ENCODE results near the gene ICAM5.
"Not testable (repeated sequence)": the region's sequence is repeated elsewhere in the genome, so short reads cannot be mapped to it uniquely, and the experiment has no call there.

ICAM5 gene

DNA sequence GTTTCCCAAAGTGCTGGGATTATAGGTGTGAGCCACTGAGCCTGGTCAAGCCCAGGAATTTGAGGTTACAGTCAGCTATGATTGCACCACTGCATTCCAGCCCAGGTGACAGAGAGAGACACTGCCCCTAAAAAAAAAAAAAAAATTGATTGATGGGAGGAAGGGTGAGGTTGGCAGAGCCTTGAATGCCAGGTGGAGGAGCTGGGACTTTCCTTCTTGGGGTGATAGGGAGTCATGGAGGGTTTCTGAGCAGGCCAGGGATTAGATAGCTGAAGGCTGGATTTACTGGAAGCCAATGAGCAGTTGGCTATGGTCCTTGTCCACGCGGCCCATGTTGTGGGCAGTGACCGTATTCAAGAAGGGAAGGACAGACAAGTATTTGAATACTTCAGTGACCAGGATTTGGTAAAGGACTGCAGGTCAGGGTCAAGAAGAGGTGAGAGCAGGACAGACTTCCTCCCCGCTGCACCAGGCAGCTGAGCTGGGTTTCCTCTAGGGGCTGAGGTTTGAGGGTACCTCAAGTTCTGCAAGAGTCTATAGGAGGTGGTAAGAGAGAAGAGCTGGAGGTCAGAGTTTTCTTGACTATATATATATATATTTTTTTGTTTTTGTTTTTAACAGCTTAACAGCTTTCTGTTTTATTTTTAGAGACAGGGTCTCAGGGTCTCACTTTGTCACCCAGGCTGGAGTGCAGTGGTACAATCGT is 9.9 kb upstream of the ICAM5 start:
- no peaks in the 10 kb centered on the region for H3K9me3 Mint-ChIP-seq
- ATAC-seq (ENCODE audit: low read depth) (peak; percentile 34), DNase-seq (ENCODE audit: low spot score in 2 of 2) (no peak)
- peaks cover 13% of the 10 kb centered on the region for H3K36me3 Mint-ChIP-seq
- no peak overlapping the region for H3K4me3 Mint-ChIP-seq
- no peaks in the 10 kb centered on the region for H3K27me3 Mint-ChIP-seq
- peak overlapping the region; percentile 48 for H3K27ac Mint-ChIP-seq
- H3K4me1 Mint-ChIP-seq = peaks cover 9% of the 10 kb centered on the region

DNA sequence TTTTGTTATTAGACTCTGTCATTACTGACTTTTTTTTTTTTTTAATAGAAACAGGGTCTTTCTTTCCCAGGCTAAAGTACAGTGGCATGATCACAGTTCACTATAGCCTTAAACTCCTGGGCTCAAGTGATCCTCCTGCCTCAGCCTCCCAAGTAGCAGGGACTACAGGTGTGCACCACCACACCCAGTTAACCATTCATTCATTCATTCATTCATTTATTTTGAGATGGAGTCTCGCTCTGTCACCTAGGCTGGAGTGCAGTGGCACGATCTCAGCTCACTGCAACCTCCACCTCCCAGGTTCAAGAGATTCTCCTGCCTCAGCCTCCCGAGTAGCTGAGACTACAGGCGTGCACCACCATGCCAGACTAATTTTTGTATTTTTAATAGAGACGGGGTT is 7.7 kb upstream of the ICAM5 start:
- H3K27me3 Mint-ChIP-seq; H3K4me1 Mint-ChIP-seq; DNase-seq (ENCODE audit: low spot score in 2 of 2); H3K9me3 Mint-ChIP-seq; ATAC-seq (ENCODE audit: low read depth); H3K4me3 Mint-ChIP-seq; H3K27ac Mint-ChIP-seq: not testable (repeated sequence)
- H3K36me3 Mint-ChIP-seq = peaks cover 16% of the 10 kb centered on the region

DNA sequence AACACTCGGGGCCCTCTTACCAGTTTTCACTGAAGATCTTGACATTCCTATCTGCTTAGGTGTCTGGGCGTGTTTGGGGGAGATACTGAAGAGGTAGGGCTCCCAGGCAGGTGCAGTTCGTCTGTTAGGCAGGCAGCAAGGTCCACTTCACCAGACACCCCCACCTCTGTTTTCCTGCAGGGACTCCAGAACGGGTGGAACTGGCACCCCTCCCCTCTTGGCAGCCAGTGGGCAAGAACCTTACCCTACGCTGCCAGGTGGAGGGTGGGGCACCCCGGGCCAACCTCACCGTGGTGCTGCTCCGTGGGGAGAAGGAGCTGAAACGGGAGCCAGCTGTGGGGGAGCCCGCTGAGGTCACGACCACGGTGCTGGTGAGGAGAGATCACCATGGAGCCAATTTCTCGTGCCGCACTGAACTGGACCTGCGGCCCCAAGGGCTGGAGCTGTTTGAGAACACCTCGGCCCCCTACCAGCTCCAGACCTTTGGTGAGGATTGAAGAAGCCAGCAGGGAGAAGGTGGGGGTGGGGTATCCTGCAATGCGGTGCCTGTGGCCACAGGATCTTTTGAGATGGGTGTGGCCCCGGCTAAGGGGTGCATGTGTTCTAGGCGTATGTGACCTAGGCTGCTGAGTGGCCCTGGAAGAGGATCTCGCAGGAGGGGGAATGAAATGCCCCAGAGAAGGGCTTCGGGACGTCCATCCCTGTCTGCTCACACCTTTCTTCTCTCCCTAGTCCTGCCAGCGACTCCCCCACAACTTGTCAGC is 6.3 kb upstream of the ICAM5 start:
- Mint-ChIP-seq H3K9me3 (no peaks in the 10 kb centered on the region), H3K36me3 (peaks cover 14% of the 10 kb centered on the region), H3K4me3 (no peak overlapping the region), H3K27ac (no peak overlapping the region), H3K27me3 (peaks cover 2% of the 10 kb centered on the region), H3K4me1 (peaks cover 14% of the 10 kb centered on the region)
- ATAC-seq (ENCODE audit: low read depth) (no peak), DNase-seq (ENCODE audit: low spot score in 2 of 2) (no peak)

DNA sequence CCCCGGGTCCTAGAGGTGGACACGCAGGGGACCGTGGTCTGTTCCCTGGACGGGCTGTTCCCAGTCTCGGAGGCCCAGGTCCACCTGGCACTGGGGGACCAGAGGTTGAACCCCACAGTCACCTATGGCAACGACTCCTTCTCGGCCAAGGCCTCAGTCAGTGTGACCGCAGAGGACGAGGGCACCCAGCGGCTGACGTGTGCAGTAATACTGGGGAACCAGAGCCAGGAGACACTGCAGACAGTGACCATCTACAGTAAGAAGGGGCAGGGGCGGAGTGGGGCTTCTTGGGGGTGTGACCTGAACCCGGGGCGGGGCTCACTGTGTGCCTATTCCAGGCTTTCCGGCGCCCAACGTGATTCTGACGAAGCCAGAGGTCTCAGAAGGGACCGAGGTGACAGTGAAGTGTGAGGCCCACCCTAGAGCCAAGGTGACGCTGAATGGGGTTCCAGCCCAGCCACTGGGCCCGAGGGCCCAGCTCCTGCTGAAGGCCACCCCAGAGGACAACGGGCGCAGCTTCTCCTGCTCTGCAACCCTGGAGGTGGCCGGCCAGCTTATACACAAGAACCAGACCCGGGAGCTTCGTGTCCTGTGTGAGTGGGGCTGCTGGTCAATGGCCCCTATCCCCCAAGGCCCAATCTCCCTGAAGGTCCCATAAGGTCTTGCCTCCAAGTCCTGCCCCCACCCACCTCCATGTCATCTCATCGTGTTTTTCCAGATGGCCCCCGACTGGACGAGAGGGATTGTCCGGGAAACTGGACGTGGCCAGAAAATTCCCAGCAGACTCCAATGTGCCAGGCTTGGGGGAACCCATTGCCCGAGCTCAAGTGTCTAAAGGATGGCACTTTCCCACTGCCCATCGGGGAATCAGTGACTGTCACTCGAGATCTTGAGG is 5.4 kb upstream of the ICAM5 start:
- Mint-ChIP-seq H3K4me3 (no peak overlapping the region), H3K36me3 (peaks cover 10% of the 10 kb centered on the region), H3K27me3 (peaks cover 6% of the 10 kb centered on the region), H3K4me1 (peaks cover 16% of the 10 kb centered on the region), H3K27ac (no peak overlapping the region), H3K9me3 (no peaks in the 10 kb centered on the region)
- DNase-seq (ENCODE audit: low spot score in 2 of 2) = no peak
- no peak for ATAC-seq (ENCODE audit: low read depth)

DNA sequence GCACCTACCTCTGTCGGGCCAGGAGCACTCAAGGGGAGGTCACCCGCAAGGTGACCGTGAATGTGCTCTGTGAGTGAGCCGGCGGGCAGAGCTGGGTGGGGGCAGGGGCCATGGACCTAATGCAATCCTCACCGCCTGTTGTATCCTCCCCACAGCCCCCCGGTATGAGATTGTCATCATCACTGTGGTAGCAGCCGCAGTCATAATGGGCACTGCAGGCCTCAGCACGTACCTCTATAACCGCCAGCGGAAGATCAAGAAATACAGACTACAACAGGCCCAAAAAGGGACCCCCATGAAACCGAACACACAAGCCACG is 4.8 kb upstream of the ICAM5 start:
- DNase-seq (ENCODE audit: low spot score in 2 of 2) = no peak
- H3K4me3 Mint-ChIP-seq = no peak overlapping the region
- peaks cover 10% of the 10 kb centered on the region for H3K36me3 Mint-ChIP-seq
- H3K9me3 Mint-ChIP-seq = no peaks in the 10 kb centered on the region
- no peak for ATAC-seq (ENCODE audit: low read depth)
- H3K27ac Mint-ChIP-seq = no peak overlapping the region
- H3K4me1 Mint-ChIP-seq = peaks cover 15% of the 10 kb centered on the region
- peaks cover 6% of the 10 kb centered on the region for H3K27me3 Mint-ChIP-seq

DNA sequence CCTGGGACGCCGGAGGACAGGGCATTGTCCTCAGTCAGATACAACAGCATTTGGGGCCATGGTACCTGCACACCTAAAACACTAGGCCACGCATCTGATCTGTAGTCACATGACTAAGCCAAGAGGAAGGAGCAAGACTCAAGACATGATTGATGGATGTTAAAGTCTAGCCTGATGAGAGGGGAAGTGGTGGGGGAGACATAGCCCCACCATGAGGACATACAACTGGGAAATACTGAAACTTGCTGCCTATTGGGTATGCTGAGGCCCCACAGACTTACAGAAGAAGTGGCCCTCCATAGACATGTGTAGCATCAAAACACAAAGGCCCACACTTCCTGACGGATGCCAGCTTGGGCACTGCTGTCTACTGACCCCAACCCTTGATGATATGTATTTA is 4.4 kb upstream of the ICAM5 start:
- peaks cover 9% of the 10 kb centered on the region for H3K27me3 Mint-ChIP-seq
- H3K4me3 Mint-ChIP-seq = no peak overlapping the region
- H3K4me1 Mint-ChIP-seq = peaks cover 17% of the 10 kb centered on the region
- no peak for ATAC-seq (ENCODE audit: low read depth)
- no peak for DNase-seq (ENCODE audit: low spot score in 2 of 2)
- H3K36me3 Mint-ChIP-seq = peaks cover 10% of the 10 kb centered on the region
- H3K9me3 Mint-ChIP-seq = no peaks in the 10 kb centered on the region
- H3K27ac Mint-ChIP-seq = no peak overlapping the region

DNA sequence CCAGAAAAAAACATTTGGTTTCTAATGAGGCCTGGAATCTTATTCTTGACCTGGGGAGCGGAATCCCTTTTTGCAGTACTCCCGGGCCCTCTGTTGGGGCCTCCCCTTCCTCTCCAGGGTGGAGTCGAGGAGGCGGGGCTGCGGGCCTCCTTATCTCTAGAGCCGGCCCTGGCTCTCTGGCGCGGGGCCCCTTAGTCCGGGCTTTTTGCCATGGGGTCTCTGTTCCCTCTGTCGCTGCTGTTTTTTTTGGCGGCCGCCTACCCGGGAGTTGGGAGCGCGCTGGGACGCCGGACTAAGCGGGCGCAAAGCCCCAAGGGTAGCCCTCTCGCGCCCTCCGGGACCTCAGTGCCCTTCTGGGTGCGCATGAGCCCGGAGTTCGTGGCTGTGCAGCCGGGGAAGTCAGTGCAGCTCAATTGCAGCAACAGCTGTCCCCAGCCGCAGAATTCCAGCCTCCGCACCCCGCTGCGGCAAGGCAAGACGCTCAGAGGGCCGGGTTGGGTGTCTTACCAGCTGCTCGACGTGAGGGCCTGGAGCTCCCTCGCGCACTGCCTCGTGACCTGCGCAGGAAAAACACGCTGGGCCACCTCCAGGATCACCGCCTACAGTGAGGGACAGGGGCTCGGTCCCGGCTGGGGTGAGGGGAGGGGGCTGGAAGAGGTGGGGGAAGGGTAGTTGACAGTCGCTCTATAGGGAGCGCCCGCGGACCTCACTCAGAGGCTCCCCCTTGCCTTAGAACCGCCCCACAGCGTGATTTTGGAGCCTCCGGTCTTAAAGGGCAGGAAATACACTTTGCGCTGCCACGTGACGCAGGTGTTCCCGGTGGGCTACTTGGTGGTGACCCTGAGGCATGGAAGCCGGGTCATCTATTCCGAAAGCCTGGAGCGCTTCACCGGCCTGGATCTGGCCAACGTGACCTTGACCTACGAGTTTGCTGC is 2.7 kb upstream of the ICAM5 start, which contains the start of gene ICAM4:
TSS of gene ICAM4 (plus strand) at position 153 of the 935 bp plus-strand sequence. CDS start at position 211, 58 bp downstream.
- H3K4me1 Mint-ChIP-seq = peaks cover 28% of the 10 kb centered on the region
- H3K36me3 Mint-ChIP-seq = peaks cover 10% of the 10 kb centered on the region
- ATAC-seq (ENCODE audit: low read depth) (no peak), DNase-seq (ENCODE audit: low spot score in 2 of 2) (peak in 1 of 2 donors; percentile 47)
- no peaks in the 10 kb centered on the region for H3K9me3 Mint-ChIP-seq
- H3K27me3 Mint-ChIP-seq = peaks cover 14% of the 10 kb centered on the region
- peak within 1 kb of the TSS; percentile 81 for H3K27ac Mint-ChIP-seq
- H3K4me3 Mint-ChIP-seq = peak within 1 kb of the TSS; percentile 57

DNA sequence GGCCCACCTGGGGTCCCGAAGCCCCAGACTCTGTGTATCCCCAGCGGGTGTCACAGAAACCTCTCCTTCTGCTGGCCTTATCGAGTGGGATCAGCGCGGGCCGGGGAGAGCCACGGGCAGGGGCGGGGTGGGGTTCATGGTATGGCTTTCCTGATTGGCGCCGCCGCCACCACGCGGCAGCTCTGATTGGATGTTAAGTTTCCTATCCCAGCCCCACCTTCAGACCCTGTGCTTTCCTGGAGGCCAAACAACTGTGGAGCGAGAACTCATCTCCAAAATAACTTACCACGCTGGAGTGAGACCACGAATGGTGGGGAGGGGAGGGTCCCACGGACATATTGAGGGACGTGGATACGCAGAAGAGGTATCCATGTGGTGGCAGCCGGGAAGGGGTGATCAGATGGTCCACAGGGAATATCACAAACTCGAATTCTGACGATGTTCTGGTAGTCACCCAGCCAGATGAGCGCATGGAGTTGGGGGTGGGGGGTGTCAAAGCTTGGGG is 1.0 kb upstream of the ICAM5 start:
- H3K4me1 Mint-ChIP-seq = peaks cover 34% of the 10 kb centered on the region
- no peaks in the 10 kb centered on the region for H3K9me3 Mint-ChIP-seq
- no peak for DNase-seq (ENCODE audit: low spot score in 2 of 2)
- no peak for ATAC-seq (ENCODE audit: low read depth)
- H3K27ac Mint-ChIP-seq = peak overlapping the region; percentile 31
- peaks cover 8% of the 10 kb centered on the region for H3K36me3 Mint-ChIP-seq
- H3K4me3 Mint-ChIP-seq = peak overlapping the region; percentile 73
- H3K27me3 Mint-ChIP-seq = peaks cover 21% of the 10 kb centered on the region

DNA sequence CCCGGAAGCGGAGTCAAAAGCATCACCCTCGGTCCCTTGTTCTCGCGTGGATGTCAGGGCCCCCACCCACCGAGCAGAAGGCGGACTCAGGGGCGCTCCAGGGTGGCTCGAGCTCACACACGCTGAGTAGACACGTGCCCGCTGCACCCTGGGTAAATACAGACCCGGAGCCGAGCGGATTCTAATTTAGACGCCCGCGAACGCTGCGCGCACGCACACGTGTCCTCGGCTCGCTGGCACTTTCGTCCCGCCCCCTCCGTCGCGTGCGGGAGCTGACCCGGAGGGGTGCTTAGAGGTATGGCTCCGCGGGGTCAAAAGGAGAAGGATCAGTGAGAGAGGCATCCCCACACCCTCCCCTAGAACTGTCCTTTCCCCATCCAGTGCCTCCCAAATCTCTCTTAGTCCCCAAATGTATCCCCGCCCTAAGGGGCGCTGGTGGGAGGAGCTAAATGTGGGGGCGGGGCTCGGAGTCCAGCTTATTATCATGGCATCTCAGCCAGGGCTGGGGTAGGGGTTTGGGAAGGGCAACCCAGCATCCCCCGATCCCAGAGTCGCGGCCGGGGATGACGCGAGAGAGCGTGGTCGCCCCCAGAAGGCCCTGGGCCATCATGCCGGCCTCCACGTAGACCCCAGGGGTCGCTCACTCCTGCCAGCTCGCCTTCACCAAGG is 451 bp upstream of the ICAM5 start:
- peak; percentile 50 to 65 for DNase-seq (ENCODE audit: low spot score in 2 of 2)
- H3K4me3 Mint-ChIP-seq = peak overlapping the region; percentile 73
- ATAC-seq (ENCODE audit: low read depth) = peak; percentile 62
- H3K27ac Mint-ChIP-seq = peak overlapping the region; percentile 31
- no peaks in the 10 kb centered on the region for H3K9me3 Mint-ChIP-seq
- peaks cover 21% of the 10 kb centered on the region for H3K27me3 Mint-ChIP-seq
- peaks cover 34% of the 10 kb centered on the region for H3K4me1 Mint-ChIP-seq
- peaks cover 5% of the 10 kb centered on the region for H3K36me3 Mint-ChIP-seq

DNA sequence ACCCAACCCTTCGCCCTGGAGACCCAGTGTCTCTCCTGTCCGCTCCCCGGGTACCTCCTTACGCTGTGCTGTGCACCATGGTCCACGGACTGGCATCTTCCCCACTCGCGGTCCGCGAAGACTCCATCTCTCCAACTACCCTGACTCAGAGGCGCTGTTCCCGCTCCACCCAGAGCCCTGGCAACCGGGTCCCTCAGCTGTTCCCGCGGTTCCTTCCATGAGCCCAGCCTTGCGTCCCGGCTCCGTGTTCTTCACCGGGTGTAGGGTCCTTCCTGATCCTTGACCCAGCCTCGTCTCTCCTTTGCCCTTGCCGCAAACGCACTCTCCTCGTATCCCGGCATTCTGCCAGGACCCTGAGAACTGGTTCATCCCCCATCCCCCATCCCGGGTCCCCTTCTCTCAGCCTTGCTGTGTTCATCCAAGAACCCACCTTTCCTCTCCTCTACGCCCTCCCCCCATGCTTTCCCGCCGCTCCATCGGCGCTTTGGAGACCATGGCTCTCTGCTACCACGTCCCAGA is 664 bp downstream of the ICAM5 start:
- Mint-ChIP-seq H3K9me3 (no peaks in the 10 kb centered on the region), H3K27me3 (peaks cover 24% of the 10 kb centered on the region)

DNA sequence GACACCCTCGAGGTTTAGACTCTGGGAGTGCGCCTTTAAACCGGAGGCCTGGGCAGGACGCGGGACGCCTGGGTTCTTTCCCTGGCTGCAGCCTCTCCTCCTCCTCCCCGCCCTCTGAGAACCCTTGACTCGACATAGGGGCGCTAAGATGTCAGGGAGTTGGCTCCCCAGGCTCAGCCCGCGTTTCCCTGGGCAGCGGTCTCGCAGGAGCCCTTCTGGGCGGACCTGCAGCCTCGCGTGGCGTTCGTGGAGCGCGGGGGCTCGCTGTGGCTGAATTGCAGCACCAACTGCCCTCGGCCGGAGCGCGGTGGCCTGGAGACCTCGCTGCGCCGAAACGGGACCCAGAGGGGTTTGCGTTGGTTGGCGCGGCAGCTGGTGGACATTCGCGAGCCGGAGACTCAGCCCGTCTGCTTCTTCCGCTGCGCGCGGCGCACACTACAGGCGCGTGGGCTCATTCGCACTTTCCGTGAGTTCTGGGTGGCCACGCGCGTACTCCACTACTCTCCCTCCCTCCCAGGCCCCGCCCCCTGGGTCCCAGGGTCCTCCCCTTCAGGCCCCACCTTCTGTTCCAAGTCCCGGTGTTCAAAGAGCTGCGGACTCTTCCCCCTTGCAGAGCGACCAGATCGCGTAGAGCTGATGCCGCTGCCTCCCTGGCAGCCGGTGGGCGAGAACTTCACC is 1.3 kb downstream of the ICAM5 start:
- no peaks in the 10 kb centered on the region for H3K36me3 Mint-ChIP-seq
- peak overlapping the region; percentile 85 for H3K27ac Mint-ChIP-seq
- peak; percentile 42 to 48 for DNase-seq (ENCODE audit: low spot score in 2 of 2)
- H3K27me3 Mint-ChIP-seq = peaks cover 27% of the 10 kb centered on the region
- peak overlapping the region; percentile 81 for H3K4me3 Mint-ChIP-seq
- H3K9me3 Mint-ChIP-seq = no peaks in the 10 kb centered on the region
- H3K4me1 Mint-ChIP-seq = peaks cover 39% of the 10 kb centered on the region
- ATAC-seq (ENCODE audit: low read depth) = peak; percentile 9

More for the DNA sequence above, 664 bp downstream of the ICAM5 start:
- Mint-ChIP-seq H3K4me1 (peaks cover 36% of the 10 kb centered on the region), H3K36me3 (no peaks in the 10 kb centered on the region), H3K27ac (peak overlapping the region; percentile 85), H3K4me3 (peak overlapping the region; percentile 81)
- ATAC-seq (ENCODE audit: low read depth) (no peak), DNase-seq (ENCODE audit: low spot score in 2 of 2) (peak; percentile 29 to 47)

Data from memory B cell (primary cell).